Adrenal gland (tissue), 5 donors: ENCODE measurements around the gene MGMT.

ENCODE experiments used
- POLR2A ChIP-seq, 2 donors: fragments of 450-650 bp; IDR thresholded peaks; one replicate each; pipeline ENCODE4 v1.6.1; 2017; ENCODE audit warnings: antibody characterized with exemption in 2 of 2, mild to moderate bottlenecking in 2 of 2, moderate library complexity in 1 of 2
- TF ChIP-seq, protein P1 (sequence below), 6 experiments: fragments of 450-650 bp in 4 of 6; fragments of 200-600 bp in 2 of 6; sonication (generic) in 1 of 6; IDR thresholded peaks; 1 replicate in 5 of 6; 2 replicates in 1 of 6; pipeline versions ENCODE4 v1.5.1 to v1.8.0; 2016 to 2021; ENCODE audit warnings: antibody characterized with exemption in 6 of 6, mild to moderate bottlenecking in 2 of 6, moderate library complexity in 1 of 6
- donor health status: DM: no; HTN: no; CAD: no.

DNA sequence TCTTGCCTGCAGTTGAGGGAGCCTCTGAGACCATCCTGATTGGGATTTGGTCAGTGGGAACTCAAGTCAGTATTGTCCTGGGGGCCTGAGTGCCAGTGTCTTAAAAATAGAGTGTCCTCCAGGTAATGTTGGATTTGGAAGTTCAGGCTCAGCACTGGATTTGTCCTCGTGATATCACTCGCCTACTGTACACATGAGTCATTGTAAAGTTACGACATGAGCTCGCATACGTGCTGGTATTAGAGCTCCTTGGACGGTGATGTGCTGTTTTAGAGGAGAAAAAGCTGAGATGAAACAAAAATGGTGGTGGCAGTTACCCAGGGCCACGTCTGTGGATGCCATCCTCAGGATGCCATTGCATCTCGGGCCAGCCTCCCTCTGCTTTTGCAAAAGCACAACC is 78.2 kb downstream of the MGMT start:
- TF ChIP-seq, protein P1, sequence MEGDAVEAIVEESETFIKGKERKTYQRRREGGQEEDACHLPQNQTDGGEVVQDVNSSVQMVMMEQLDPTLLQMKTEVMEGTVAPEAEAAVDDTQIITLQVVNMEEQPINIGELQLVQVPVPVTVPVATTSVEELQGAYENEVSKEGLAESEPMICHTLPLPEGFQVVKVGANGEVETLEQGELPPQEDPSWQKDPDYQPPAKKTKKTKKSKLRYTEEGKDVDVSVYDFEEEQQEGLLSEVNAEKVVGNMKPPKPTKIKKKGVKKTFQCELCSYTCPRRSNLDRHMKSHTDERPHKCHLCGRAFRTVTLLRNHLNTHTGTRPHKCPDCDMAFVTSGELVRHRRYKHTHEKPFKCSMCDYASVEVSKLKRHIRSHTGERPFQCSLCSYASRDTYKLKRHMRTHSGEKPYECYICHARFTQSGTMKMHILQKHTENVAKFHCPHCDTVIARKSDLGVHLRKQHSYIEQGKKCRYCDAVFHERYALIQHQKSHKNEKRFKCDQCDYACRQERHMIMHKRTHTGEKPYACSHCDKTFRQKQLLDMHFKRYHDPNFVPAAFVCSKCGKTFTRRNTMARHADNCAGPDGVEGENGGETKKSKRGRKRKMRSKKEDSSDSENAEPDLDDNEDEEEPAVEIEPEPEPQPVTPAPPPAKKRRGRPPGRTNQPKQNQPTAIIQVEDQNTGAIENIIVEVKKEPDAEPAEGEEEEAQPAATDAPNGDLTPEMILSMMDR (IDR thresholded peaks at IDR 0.05) = no peak
- no peak for TF ChIP-seq POLR2A (IDR thresholded peaks at IDR 0.05)
